HCT116 (cell line): Measurements from ENCODE around the gene CNGA1.

Experiments used
- CBX3 ChIP-seq: IDR thresholded peaks from 2 replicates; pipeline ENCODE4 v1.6.1; 2012; ENCODE audit warnings: low read depth
- CTCF ChIP-seq, 3 experiments: fragments of 200-600 bp in 1 of 3; sonication (generic) in 1 of 3; IDR thresholded peaks in 2 of 3; conservative IDR thresholded peaks in 1 of 3; 2 replicates each; pipeline ENCODE4 v1.5.1; 2012 to 2017; ENCODE audit warnings: low read depth in 2 of 3, low read length in 2 of 3, antibody characterized with exemption in 1 of 3, borderline replicate concordance in 1 of 3, control low read depth in 1 of 3, mild to moderate bottlenecking in 1 of 3, mixed read lengths in 1 of 3, mixed run types in 1 of 3, moderate library complexity in 1 of 3; ENCODE audit not compliant: insufficient read depth in 1 of 3
- EGR1 ChIP-seq: IDR thresholded peaks from 2 replicates; pipeline ENCODE4 v1.6.1; 2012; ENCODE audit warnings: low read depth
- EZH2 ChIP-seq: fragments of 200-600 bp; sonication (generic); IDR thresholded peaks from 2 replicates; pipeline ENCODE4 v1.6.1; 2017; ENCODE audit warnings: antibody characterized with exemption, mixed run types
- EZH2phosphoT487 ChIP-seq: fragments of 200-600 bp; IDR thresholded peaks from 2 replicates; pipeline ENCODE4 v1.6.1; 2018; ENCODE audit warnings: antibody characterized with exemption, borderline replicate concordance
- FOSL1 ChIP-seq: IDR thresholded peaks from 2 replicates; pipeline ENCODE4 v1.6.1; 2012; ENCODE audit warnings: low read depth
- JUND ChIP-seq: IDR thresholded peaks from 2 replicates; pipeline ENCODE4 v1.6.1; 2012
- POLR2A ChIP-seq: IDR thresholded peaks from 2 replicates; pipeline ENCODE4 v1.7.0; 2011; ENCODE audit warnings: borderline replicate concordance; ENCODE audit not compliant: insufficient read depth, insufficient read length; ENCODE audit errors: extremely low read depth
- RAD21 ChIP-seq: IDR thresholded peaks from 2 replicates; pipeline ENCODE4 v1.6.1; 2012; ENCODE audit warnings: low read depth, mild to moderate bottlenecking
- REST ChIP-seq: IDR thresholded peaks from 2 replicates; pipeline ENCODE4 v1.6.1; 2012; ENCODE audit warnings: low read depth
- TCF7L2 ChIP-seq: IDR thresholded peaks from 2 replicates; pipeline ENCODE4 v1.7.0; 2011; ENCODE audit warnings: borderline replicate concordance, inconsistent platforms; ENCODE audit not compliant: insufficient read depth, insufficient read length; ENCODE audit errors: extremely low read depth
- YY1 ChIP-seq: IDR thresholded peaks from 2 replicates; pipeline ENCODE4 v1.6.1; 2011; ENCODE audit warnings: low read length, low read depth, moderate library complexity, mild to moderate bottlenecking; ENCODE audit not compliant: insufficient replicate concordance; ENCODE audit errors: extremely low read depth
- TF ChIP-seq, protein P1 (sequence below): IDR thresholded peaks from 2 replicates; pipeline ENCODE4 v1.6.1; 2011; ENCODE audit warnings: mild to moderate bottlenecking, low read length, moderate library complexity; ENCODE audit not compliant: insufficient replicate concordance; ENCODE audit errors: extremely low read depth

DNA sequence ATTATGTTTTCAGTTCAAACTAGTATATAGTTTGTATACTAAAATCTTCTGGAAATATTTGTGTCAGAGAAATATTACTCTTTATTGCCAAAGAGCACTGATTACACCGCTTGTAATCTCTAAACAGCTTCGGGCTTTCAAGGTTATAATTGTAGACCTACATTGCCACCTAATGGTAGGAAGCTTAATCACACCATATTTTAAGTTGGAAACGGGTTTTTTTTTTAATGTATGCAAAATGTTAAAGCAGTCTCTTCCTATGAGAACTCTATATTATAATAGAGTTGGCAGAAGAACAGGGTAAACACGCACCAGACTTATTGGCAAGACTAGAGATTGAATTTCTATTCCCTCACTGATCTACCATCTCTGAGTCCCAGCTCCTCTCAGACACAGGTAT lies 82.6 kb downstream of the CNGA1 start:
- TF ChIP-seq CTCF (IDR thresholded peaks at IDR 0.05 in 2 of 3, conservative IDR thresholded peaks at IDR 0.05 in 1 of 3; ENCODE audit: borderline replicate concordance in 1 of 3, insufficient read depth in 1 of 3, low read depth in 2 of 3, low read length in 2 of 3) (peak; percentile 49 to 72 (median 61); a peak in 5 of 6 replicates), POLR2A (no peak), TCF7L2 (no peak), REST (no peak), RAD21 (peak; percentile 75), YY1 (no peak), EGR1 (no peak), EZH2 (no peak), EZH2phosphoT487 (no peak), JUND (no peak), CBX3 (no peak), FOSL1 (no peak)
- TF ChIP-seq, protein P1, sequence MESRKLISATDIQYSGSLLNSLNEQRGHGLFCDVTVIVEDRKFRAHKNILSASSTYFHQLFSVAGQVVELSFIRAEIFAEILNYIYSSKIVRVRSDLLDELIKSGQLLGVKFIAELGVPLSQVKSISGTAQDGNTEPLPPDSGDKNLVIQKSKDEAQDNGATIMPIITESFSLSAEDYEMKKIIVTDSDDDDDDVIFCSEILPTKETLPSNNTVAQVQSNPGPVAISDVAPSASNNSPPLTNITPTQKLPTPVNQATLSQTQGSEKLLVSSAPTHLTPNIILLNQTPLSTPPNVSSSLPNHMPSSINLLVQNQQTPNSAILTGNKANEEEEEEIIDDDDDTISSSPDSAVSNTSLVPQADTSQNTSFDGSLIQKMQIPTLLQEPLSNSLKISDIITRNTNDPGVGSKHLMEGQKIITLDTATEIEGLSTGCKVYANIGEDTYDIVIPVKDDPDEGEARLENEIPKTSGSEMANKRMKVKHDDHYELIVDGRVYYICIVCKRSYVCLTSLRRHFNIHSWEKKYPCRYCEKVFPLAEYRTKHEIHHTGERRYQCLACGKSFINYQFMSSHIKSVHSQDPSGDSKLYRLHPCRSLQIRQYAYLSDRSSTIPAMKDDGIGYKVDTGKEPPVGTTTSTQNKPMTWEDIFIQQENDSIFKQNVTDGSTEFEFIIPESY = no peak
